Measurements from ENCODE around the gene JARID2. TPM values are rescaled to one million over a fixed set of nuclear protein-coding genes. Genes with fewer than 3 reads are reported as not detected.

Gene JARID2
- total RNA-seq, 2 donors from 2014 or later, result 9.1 to 10.7 TPM

- no peak for DNase-seq
- no peaks in the 10 kb centered on the region for H3K4me1 ChIP-seq
- no peak for TF ChIP-seq CTCF (IDR thresholded peaks at IDR 0.05)
- H3K27ac ChIP-seq, result no peak overlapping the region
- no peaks in the 10 kb centered on the region for H3K9me3 ChIP-seq
- no peak overlapping the region for H3K9ac ChIP-seq (ENCODE audit: low read depth in 2 of 2, low read length in 2 of 2)
- H3K4me3 ChIP-seq, result no peak overlapping the region
- no peaks in the 10 kb centered on the region for H3K36me3 ChIP-seq
- H3K27me3 ChIP-seq, result no peaks in the 10 kb centered on the region
- intact Hi-C loops (cut with DNase I), result no loop called here
Observed at GRCh38 chr6:15256538-15257271, 10.8 kb downstream of the JARID2 start.

- intact Hi-C loops (cut with DNase I), result no loop called here
- Histone ChIP-seq H3K27ac (no peak overlapping the region), H3K9me3 (no peaks in the 10 kb centered on the region), H3K9ac (ENCODE audit: low read depth in 2 of 2, low read length in 2 of 2) (no peak overlapping the region), H3K36me3 (no peaks in the 10 kb centered on the region), H3K4me1 (no peaks in the 10 kb centered on the region), H3K4me3 (no peak overlapping the region), H3K27me3 (no peaks in the 10 kb centered on the region)
- DNase-seq, result no peak
- no peak for TF ChIP-seq CTCF (IDR thresholded peaks at IDR 0.05)
Observed at GRCh38 chr6:15257357-15258132, 11.7 kb downstream of the JARID2 start.

- Histone ChIP-seq H3K4me1 (no peaks in the 10 kb centered on the region), H3K27ac (no peak overlapping the region)
- intact Hi-C loops (cut with DNase I), result no loop called here
Observed at GRCh38 chr6:15259766-15260098, 13.9 kb downstream of the JARID2 start.

GRCh38 chr6:15260099-15260821 lies 14.4 kb downstream of the JARID2 start:
- Histone ChIP-seq H3K9me3 (no peaks in the 10 kb centered on the region), H3K9ac (ENCODE audit: low read depth in 2 of 2, low read length in 2 of 2) (no peak overlapping the region), H3K27me3 (no peaks in the 10 kb centered on the region), H3K4me3 (no peak overlapping the region), H3K27ac (no peak overlapping the region), H3K4me1 (no peaks in the 10 kb centered on the region), H3K36me3 (no peaks in the 10 kb centered on the region)
- DNase-seq, result no peak
- intact Hi-C loops (cut with DNase I), result no loop called here
- TF ChIP-seq CTCF (IDR thresholded peaks at IDR 0.05), result no peak

More at GRCh38 chr6:15259766-15260098, 13.9 kb downstream of the JARID2 start:
- no peak for DNase-seq
- no peak for TF ChIP-seq CTCF (IDR thresholded peaks at IDR 0.05)
- Histone ChIP-seq H3K36me3 (no peaks in the 10 kb centered on the region), H3K4me3 (no peak overlapping the region), H3K9me3 (no peaks in the 10 kb centered on the region), H3K27me3 (no peaks in the 10 kb centered on the region), H3K9ac (ENCODE audit: low read depth in 2 of 2, low read length in 2 of 2) (no peak overlapping the region)

- no peaks in the 10 kb centered on the region for H3K9me3 ChIP-seq
- no peaks in the 10 kb centered on the region for H3K36me3 ChIP-seq
- TF ChIP-seq CTCF (IDR thresholded peaks at IDR 0.05), result no peak
- no peak for DNase-seq
- no peak overlapping the region for H3K4me3 ChIP-seq
- no peaks in the 10 kb centered on the region for H3K4me1 ChIP-seq
- intact Hi-C loops (cut with DNase I), result no loop called here
- no peaks in the 10 kb centered on the region for H3K27me3 ChIP-seq
- H3K27ac ChIP-seq, result no peak overlapping the region
- H3K9ac ChIP-seq (ENCODE audit: low read depth in 2 of 2, low read length in 2 of 2), result no peak overlapping the region
Observed at GRCh38 chr6:15263780-15264374, 18.0 kb downstream of the JARID2 start.

Measured in colonic mucosa (tissue), 4 donors.